ENCODE results near the gene CDK1. TPM values are rescaled to one million over a fixed set of nuclear protein-coding genes. Genes with fewer than 3 reads are reported as not detected.
A peak's percentile ranks its signal among the peaks of the same experiment; 100 is the strongest.

CDK1 gene
- polyA plus RNA-seq, 3 donors: 67.8 to 78.7 (median 78.2) TPM

DNA sequence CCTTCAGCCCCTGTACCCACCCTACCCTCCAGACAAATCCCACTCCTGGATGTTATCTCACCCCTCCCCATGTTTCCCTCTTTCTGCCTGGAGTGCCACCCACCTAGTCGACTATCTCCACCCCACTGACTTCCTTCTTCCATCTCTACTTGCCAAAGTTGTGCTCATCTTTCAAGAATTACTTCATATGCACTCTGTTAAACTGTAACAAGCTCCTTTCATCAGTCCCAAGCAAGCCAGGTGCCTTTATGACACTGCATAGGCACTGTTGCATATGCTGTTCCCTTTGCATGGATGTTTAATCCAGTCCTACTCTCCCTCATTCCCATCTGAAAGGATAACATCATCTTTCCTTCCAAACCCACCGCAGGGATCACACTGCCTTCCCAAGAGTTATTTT is 8.9 kb upstream of the CDK1 start:
- no peak for DNase-seq (ENCODE audit: low read depth in 3 of 3, low spot score in 2 of 3)

DNA sequence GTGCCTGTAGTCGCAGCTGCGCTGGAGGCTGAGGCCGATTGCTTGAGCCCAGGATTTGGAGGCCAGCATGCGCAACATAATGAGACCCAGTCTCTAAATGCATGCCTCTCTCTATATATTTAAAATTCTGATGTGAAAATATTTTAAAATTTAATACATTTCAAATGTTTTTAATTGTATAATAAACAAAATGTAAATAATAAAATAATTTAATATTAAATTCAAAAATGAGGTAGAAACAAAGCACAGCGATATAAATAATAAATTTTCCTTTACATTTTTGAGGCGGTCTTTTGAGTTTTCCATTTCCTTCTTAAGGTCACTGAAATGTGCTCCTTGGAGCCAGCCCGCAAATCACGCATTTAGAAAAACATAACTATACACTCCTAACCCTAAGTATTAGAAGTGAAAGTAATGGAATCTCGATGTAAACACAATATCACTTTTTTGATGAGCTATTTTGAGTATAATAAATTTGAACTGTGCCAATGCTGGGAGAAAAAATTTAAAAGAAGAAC is 523 bp upstream of the CDK1 start:
- DNase-seq (ENCODE audit: low read depth in 3 of 3, low spot score in 2 of 3): no peak

- peak in 1 of 3 donors; percentile 25 for DNase-seq (ENCODE audit: low read depth in 3 of 3, low spot score in 2 of 3)
Observed at GRCh38 chr10:60778971-60779796, 906 bp downstream of the CDK1 start.

- no peak for DNase-seq (ENCODE audit: low read depth in 3 of 3, low spot score in 2 of 3)
Observed at GRCh38 chr10:60781661-60782060, 3.4 kb downstream of the CDK1 start.

- no peak for DNase-seq (ENCODE audit: low read depth in 3 of 3, low spot score in 2 of 3)
Observed at GRCh38 chr10:60784641-60785040, 6.4 kb downstream of the CDK1 start.

- DNase-seq (ENCODE audit: low read depth in 3 of 3, low spot score in 2 of 3): no peak
Observed at GRCh38 chr10:60788544-60788943, 10.3 kb downstream of the CDK1 start.

- DNase-seq (ENCODE audit: low read depth in 3 of 3, low spot score in 2 of 3): no peak
Observed at GRCh38 chr10:60789340-60789739, 11.1 kb downstream of the CDK1 start.

DNA sequence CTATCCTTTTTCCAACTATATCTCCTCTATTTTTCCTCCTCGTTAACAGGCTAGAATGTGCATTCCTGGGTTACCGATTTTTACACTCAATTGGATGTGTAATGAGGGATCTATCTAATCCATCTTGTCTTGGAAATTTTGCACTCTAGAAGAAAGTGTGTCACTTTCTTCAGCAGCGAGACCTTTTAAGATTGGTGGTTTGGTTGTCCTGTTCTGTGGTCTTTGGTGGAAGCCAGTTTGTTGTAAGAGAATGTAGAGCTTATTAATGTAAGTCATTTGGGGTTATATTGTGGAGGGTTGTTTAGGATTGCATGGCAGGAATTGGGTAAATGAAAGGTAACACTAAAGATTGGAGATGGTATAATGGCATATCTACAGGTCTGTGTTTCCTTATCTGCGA is 16.7 kb downstream of the CDK1 start:
- no peak for DNase-seq (ENCODE audit: low read depth in 3 of 3, low spot score in 2 of 3)

DNA sequence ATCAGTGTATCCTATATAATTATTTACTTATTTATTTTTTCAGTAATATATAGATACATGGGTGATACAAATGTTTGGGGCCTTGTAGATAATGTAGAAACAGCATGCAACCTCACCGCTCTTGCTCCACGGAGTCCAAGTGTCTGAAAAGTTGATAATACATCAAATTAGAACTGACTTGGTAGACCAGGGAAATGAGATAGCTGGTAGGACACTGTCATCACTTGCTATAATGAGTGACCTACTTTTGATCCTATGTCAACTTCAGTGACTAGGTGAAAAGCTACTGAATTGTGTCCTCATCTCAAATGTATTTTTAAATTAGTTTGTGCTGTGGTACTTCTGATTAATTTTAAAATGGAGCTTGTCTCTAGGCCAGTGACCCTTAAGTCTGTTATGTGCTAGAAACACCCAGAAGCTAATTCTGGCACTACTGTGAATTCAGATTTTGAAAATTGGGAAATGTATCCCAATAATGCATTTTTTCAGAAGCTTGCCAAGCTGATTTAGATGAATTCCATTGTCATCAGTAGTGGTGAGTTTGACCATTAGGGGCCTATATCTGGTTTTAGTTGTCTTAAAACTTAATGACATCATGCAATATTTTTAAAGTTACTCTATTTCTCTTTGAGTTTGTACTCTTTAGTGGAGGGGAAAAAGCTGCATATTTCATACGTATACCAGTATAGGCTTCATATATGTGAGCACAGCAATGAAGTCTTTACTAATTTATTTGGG is 17.4 kb downstream of the CDK1 start:
- no peak for DNase-seq (ENCODE audit: low read depth in 3 of 3, low spot score in 2 of 3)

DNA sequence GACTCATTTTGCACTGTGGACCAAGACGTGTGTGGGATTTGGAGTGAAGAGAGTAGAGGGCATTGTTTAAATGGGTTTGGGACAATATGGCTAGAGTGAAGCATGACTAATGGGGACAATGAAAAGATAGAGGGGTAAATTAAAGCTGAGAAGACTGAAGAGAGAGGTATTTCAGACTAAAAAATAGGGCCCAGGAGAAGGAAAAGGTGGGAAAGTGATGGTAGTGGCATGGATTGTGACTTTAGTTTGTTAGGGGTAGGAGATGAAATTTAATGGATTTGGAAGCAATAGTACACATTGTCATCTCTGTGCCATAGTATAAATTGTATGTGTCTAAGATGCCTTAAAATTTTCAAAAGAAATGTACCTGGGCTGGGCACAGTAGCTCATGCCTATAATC is 18.2 kb downstream of the CDK1 start:
- DNase-seq (ENCODE audit: low read depth in 3 of 3, low spot score in 2 of 3): no peak

GRCh38 chr10:60797200-60797599 is 18.9 kb downstream of the CDK1 start:
- DNase-seq (ENCODE audit: low read depth in 3 of 3, low spot score in 2 of 3): no peak

GRCh38 chr10:60798031-60798430 is 19.8 kb downstream of the CDK1 start:
- DNase-seq (ENCODE audit: low read depth in 3 of 3, low spot score in 2 of 3): no peak

- DNase-seq (ENCODE audit: low read depth in 3 of 3, low spot score in 2 of 3): no peak
Observed at GRCh38 chr10:60798870-60799269, 20.6 kb downstream of the CDK1 start.

DNA sequence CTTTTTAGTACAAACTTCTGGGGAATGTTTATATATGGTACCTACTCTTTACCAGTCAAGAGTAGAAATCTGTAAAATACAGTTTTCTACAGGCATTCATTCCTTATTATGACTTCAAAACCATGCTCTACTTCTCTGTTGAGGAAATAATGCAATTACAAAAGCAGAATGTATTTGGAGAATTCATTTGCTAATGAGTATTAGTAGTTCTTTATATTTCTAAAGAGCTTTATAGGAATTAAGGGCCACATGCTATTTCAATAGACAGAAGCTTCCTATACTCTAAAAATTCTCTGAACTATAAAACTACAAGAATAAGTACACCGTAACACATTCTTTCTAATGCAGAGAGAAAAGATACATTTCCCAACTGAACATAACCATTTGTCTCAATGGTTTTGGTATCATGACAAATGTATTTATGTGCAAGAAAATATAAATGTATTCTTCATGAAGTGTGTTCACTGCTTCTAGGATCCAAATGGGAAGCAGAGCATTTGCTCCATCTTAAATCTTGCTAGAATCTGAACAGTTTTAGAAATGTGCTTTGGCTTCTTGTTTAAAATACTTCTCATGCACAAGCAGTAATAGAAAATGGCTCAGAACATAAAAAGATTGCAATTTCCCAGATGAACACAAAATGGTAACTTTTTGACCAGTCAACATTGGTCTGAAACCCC is 21.8 kb downstream of the CDK1 start:
- DNase-seq (ENCODE audit: low read depth in 3 of 3, low spot score in 2 of 3): no peak

- no peak for DNase-seq (ENCODE audit: low read depth in 3 of 3, low spot score in 2 of 3)
Observed at GRCh38 chr10:60800918-60801317, 22.6 kb downstream of the CDK1 start.

- DNase-seq (ENCODE audit: low read depth in 3 of 3, low spot score in 2 of 3): no peak
Observed at GRCh38 chr10:60801522-60801921, 23.2 kb downstream of the CDK1 start.

- DNase-seq (ENCODE audit: low read depth in 3 of 3, low spot score in 2 of 3): no peak
Observed at GRCh38 chr10:60803433-60803832, 25.2 kb downstream of the CDK1 start.

DNA sequence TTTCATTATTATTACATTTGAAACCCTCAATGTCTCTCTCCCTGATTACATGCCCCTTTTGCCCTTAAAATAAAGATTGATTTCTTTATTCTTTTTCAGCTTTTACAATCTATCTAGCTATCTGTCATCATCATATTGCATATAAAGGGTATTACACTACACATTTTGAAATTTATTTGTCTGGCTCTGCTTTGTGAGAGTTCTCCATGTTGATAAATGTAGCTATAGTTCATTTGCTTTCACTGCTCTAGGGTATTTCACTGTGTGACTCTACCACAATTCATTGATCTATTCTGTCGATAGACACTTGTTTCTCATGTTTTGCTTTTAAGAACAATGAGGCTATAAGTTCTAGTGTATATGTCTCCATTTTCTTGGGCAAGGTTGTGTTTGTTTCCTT is 25.6 kb downstream of the CDK1 start:
- DNase-seq (ENCODE audit: low read depth in 3 of 3, low spot score in 2 of 3): no peak

DNA sequence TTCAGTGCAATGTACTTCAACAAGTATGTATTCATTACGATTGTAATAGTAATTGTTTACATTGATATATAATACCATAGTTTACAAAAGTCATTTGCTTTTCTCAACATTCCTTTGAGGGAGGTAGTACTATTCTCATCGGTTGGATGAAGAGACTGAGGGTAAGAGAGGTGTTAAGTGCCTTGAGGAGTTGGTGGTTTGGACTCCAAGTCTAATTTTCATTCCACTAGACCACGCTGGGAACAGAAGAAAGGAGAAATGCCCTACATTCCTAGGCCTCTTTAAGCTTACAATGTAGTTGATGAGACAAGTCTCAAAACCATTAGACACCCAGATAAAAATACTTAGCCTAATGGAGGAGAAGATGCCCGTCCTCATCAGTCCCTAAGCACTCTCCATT is 28.6 kb downstream of the CDK1 start:
- DNase-seq (ENCODE audit: low read depth in 3 of 3, low spot score in 2 of 3): no peak

DNA sequence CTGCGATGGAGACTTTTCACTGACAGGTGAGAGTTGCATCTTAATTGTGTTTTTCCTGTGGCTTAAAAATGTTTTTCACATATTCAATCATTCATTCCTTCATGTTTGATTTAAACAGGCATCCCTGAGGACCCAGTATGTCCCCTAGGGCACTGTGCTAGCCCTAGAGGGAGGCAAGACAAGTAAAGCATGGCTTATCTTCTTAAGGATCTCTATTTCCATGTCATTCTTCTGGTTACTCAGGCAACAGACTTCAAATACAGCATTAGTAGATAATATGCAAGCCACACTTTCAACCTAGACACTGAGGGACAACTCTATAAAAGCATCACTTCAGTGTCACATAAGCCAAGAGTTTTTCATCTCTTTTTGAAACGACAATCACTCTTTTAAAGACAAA is 29.2 kb downstream of the CDK1 start:
- DNase-seq (ENCODE audit: low read depth in 3 of 3, low spot score in 2 of 3): no peak

- DNase-seq (ENCODE audit: low read depth in 3 of 3, low spot score in 2 of 3): no peak
Observed at GRCh38 chr10:60808036-60808435, 29.8 kb downstream of the CDK1 start.

Measured in right renal cortex interstitium (tissue), 3 donors.